Forelimb muscle (tissue), 1 donor: Measurements from ENCODE around the gene ARHGEF25. TPM values are rescaled to one million over a fixed set of nuclear protein-coding genes. Genes with fewer than 3 reads are reported as not detected.
"Not testable (repeated sequence)": the region's sequence is repeated elsewhere in the genome, so short reads cannot be mapped to it uniquely, and the experiment has no call there.

ENCODE experiments used
- DNase-seq: peaks from one replicate; pipeline ENCODE4 v3.0.0-alpha.2; 2013; ENCODE audit warnings: low read depth
- polyA plus RNA-seq: library from polyadenylated mRNA; unstranded; fragments of 120-200 nt; gene quantifications from one replicate; pipeline ENCODE4 v1.2.1, GENCODE V29; 2013; ENCODE audit not compliant: insufficient read length

ARHGEF25 gene
- 25.4 TPM for polyA plus RNA-seq

DNA sequence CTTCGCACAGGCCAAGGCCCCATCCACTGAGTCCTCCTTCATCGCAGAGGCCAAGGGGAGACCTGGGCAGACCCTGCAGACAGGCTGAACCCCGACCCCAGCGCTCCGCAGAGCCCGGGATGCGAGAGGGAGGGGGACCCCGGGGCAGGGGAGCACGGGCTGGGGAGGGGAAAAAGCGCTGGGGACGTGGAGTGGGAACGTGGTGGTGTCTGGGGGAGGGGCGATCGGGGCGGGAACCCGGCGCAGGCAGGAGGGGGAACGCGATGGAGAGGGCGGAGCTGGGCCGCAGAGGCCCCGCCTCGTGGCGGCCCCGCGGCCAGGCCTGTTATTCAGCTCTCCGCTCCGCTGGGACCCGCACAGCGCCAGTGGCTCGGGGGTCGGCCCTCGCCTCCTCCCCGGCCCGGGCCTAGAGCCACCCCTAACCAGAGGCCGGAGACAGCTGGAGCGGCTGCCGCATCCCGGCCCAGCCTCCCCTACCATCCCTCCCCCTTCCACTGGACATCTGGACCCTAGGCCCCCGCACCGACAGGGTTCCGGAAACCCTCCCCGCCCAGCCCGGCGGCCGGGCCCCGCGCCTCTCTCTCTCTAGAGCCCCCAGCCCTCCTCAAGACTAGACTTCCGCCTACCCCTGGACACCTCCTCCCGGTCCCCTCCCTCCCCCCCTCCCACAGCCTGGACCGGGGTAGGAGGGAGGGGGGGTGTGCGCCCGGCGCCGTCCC is at the start of gene ARHGEF25:
Gene ARHGEF25, plus strand, starts transcription at position 328 of the 719 bp plus-strand sequence. CDS start 460 bp downstream, outside the sequence.
- peak; percentile 88 for DNase-seq

DNA sequence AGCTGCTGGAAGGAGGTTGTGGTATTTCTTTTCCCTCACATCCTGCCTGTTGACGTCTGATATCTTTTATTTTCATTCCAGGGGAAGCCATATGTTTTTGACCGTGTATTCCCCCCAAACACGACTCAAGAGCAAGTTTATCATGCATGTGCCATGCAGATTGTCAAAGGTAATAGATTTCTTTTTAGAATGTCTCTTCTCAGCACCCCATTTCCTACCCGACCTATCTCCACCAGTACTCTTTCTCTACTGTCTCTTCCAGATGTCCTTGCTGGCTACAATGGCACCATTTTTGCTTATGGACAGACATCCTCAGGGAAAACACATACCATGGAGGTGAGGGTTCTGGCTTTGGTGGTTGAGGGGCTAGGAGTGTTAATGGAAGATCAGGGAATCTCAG is 47.9 kb upstream of the ARHGEF25 start:
- DNase-seq: no peak

DNA sequence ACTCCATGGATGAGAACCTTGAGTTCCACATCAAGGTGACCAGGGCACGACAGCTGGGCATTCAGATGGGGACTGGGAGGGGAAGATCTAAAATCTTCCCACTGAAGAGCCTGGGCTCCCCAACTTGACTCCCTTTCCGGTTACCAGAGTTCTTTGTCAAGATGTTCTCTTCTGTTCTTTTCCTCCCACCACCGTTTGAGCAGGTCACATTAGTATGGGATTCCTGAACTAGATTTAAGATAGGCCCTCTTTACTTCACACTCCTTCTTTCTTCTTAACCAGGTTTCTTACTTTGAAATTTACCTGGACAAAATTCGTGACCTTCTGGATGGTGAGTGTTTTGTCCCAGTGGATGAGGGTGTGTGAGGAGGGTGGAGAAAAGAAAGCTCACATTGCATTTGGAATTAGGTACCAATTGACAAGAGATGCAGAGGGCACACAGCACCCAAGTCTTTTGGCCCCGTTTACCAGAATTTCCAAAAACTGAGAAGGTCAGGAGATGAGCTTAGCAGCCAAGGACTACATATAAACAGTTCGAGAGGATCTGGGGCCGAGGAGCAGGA is 47.0 kb upstream of the ARHGEF25 start:
- no peak for DNase-seq

DNA sequence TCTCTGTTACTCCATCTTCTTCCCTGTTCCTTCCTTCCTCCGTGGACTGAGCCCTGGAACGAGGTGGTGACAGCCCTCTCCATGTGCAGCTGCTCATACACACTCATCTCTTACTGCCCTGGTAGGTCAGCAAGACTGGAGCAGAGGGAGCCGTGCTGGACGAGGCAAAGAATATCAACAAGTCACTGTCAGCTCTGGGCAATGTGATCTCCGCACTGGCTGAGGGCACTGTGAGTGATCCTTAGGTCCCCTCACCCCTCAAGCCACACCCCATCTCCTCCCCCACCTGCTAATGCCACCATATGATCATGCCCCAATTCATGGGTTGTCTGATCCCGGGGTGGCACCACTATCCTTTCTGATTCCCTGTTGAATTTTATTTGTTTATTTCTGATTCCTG is 42.4 kb upstream of the ARHGEF25 start:
- no peak for DNase-seq

DNA sequence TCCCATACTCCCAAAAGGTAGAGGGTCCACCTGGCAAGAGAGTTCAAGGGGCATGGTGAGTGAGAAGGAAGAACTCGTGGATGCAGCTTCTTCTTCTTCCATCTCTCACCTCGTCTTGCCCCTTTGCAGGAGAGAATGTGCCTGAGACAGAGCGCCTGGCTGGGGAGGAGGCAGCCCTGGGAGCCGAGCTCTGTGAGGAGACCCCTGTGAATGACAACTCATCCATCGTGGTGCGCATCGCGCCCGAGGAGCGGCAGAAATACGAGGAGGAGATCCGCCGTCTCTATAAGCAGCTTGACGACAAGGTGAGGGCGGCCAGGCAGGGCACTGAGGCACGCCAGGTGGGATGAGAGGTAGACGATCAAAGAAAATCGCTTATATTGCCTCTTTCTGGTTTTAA is 41.4 kb upstream of the ARHGEF25 start:
- no peak for DNase-seq

DNA sequence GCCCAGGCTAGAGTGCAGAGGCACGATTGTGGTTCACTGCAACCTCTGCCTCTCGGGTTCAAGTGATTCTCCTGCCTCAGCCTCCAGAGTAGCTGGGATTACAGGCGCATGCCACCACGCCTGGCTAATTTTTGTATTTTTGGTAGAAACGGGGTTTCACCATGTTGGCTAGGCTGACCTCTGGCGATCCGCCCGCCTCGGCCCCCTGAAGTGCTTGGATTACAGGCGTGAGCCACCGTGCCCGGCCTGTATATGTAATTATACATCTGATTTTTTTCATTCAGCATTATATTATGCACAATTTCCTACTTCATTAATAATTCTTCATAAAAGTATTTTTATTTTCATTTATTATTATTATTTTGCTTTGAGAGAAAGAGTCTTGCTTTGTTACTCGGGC is 40.8 kb upstream of the ARHGEF25 start:
- DNase-seq: not testable (repeated sequence)

DNA sequence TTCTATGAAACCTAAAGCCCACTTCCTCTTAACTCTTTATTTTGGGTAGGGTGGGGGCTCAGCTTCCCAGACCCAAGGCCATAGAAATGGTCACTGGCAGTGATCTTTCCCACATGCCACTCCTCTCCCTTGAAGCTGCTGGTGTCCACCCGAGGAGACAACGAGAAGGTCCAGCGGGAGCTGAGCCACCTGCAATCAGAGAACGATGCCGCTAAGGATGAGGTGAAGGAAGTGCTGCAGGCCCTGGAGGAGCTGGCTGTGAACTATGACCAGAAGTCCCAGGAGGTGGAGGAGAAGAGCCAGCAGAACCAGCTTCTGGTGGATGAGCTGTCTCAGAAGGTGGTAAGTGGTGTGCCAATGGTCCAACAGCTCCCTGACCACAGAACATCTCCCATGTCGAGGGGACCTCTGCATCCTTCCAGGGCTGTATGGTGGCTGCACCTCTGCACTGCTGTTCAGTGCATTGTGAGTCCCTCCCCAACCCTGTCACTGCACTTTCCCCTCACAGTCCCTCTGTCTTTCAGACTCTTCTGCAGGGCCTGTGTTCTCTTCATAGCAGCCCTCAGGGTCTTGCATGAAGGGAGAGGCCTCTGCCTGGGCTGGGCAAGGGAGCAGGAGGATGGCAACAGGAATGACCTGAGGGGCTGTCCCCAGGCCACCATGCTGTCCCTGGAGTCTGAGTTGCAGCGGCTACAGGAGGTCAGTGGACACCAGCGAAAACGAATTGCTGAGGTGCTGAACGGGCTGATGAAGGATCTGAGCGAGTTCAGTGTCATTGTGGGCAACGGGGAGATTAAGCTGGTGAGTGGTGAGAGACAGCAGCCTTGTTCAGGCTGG is 39.1 kb upstream of the ARHGEF25 start:
- no peak for DNase-seq

DNA sequence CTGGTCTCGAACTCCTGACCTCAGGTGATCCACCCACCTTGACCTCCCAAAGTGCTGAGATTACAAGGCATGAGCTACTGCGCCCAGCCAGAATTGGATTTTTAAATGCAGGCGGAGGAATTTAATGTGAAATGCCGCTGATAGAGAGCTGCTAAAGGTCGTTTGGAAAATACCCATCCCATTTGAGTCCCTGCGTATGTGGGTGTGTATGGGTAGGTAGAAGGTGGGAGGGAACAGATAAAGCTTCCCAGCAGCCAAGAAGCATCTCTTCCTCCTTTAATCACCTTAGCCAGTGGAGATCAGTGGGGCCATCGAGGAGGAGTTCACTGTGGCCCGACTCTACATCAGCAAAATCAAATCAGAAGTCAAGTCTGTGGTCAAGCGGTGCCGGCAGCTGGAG is 36.4 kb upstream of the ARHGEF25 start:
- no peak for DNase-seq

DNA sequence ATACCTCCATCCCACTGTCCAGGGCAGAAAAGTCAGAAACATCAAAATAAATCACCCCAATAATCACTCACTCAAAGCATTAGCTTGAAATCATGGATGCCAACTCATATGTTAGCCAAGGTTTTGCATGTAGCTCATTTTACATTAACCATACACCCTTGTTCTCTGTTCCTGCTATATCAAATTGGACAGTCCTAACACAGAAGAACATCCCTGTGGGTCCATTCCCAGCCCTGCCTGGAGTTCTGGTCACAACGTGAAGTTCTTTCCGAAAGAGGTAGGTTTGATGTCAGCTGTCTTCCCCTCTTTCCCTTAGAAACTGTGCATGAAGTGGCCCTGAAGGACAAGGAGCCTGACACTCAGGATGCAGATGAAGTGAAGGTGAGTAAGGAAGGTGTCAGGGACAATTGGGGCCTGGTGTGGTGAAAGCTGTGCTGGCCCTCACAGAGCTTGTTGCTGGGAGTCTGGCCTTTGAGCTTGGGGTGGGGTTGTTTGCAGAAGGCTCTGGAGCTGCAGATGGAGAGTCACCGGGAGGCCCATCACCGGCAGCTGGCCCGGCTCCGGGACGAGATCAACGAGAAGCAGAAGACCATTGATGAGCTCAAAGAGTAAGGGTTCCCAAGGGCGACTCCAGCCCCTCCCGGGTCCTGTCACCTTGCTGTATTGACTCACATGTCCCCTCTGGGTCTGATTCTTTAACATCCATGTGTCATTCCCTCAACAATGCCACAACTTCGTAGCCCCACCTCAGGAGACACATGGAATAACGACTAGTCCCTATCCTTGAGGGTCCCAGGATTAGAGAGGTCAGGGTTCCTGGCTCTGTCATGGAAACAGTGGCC is 35.2 kb upstream of the ARHGEF25 start:
- DNase-seq: no peak

DNA sequence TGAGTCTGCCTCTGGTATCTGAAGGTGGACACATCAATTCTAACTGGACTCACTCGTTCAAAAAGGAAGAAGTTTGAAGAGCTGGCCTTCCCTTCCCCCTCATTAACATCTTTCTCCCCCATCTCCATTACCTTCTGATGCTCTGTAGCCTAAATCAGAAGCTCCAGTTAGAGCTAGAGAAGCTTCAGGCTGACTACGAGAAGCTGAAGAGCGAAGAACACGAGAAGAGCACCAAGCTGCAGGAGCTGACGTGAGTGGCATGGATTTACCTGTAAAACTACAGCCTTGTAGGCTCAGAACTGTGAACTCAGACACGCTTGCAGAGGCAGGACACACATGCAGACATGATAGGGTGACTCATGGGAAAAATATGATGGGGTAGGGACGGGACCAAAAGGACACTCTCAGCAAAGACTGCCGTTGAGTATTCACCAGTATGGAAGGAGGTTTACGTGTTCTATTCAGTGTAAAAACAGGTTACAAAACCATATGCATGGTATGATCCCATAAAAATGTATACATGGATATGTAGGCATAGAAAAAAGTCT is 34.5 kb upstream of the ARHGEF25 start:
- DNase-seq: no peak

DNA sequence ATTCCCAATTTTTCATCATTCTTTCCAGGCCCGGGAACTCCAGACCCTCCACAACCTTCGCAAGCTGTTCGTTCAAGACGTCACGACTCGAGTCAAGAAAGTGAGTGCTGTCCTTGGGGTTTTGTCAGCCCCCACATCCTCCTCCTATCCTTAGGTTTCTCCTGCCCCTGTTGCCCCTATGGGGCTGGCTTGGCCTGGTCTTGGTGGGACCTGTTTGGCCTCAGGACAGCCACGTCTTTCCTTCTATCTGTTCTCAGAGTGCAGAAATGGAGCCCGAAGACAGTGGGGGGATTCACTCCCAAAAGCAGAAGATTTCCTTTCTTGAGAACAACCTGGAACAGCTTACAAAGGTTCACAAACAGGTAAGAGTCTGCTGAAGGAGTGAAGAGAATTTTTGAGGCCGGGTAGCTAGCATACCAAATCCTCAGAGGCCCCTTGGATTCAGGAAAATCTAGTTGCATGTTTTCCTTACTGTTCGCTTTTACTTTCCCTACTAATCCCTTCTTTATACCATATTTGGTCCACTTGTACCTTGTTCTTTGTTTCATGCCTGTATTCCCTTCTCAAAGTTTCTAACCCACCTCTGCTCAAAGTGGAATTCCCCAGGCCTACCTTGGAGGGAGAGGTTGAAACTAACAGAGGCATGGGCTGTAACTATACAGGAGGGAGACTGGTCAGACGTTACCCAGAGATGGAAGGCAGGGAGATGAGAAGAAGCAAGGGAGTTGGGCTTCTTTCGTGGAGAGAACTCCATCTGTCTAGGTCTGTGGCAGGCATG is 33.1 kb upstream of the ARHGEF25 start:
- DNase-seq: no peak

DNA sequence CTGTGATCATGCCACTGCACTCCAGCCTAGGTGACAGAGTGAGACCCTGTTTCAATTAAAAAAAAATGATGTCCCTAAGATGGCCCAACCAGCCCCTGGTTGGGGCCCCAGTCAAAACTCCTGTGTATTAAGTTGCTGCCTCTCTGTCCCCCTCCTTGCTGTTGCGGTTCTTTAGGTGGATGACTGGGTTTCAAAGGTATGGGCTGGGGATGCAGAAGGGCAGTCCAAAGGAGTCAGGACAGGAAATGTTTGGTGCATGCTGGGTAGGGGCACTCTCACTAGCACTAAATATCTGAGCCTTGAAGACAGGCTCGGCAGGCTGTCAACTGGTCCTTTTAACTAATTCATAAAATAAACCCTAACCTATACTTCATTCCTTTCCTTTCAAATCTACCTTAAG is 32.2 kb upstream of the ARHGEF25 start:
- no peak for DNase-seq

DNA sequence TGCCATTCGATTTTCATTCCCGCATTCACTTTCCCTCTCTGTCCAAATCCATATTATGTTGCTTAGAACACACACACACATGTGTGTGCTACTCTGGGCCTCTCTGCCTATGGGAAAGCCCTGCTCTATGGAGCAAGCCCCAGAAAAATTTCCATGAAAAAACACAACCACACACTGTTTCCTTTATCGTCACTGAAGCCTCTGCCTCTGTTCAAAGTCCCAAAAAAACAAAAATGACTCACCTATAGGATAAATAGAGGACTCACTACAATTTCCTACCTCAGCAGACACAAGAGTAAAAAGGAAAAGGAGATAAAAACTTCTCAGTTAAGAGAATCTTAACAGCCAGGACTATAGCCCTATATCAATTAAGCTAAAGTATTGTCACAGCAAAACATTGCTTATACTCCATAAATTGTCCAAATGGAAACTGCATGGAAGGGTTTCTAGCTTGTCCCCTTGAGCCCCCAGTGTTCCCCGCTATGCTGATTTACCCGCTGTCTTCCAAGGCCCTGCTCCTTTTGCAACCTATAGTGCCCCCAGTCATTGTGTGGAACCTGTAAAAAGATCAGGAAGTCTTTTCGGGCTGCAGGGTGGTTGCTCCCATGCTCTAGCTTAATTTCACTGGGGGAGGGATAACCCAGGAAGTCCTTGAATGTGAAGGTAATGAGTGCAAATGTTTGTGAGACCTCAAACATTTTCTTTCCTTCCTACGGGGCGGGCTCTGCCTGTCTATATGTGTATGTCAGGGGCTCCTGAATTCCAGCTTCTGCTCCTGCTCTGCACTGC is 31.4 kb upstream of the ARHGEF25 start:
- DNase-seq: no peak

DNA sequence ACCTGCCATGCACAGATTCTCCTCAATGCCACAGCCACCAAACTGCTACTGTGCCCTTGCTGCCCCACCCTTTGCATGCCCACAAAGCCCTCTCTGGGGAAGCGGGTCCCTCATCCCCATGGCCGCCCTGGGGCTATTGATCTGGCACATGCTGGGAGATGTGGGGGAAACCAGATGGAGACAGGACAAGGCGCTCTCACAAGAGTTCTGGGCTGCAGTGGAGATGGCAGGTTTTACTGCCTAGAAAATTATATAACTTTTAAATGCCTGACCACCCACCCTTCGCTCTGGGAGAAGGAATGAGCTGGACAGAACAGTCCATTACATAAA is 30.8 kb upstream of the ARHGEF25 start:
- no peak for DNase-seq

DNA sequence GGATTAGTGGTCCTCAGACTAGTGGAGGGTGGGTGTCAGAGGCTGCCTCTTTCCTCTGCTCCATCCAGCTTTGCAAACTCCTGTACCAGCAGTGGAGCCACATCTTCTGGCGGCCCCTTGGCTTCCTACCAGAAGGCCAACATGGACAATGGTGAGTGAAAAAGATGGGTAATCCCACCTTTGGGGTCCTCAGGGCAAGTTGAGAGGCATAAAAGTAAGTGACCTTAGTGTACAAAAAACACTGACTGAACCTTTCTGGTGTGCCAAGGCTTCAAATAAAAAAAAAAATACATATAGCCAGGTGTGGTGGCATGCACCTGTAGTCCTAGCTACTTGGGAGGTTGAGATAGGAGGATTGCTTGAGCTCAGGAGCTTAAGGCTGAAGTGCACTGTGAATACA is 29.4 kb upstream of the ARHGEF25 start:
- no peak for DNase-seq

DNA sequence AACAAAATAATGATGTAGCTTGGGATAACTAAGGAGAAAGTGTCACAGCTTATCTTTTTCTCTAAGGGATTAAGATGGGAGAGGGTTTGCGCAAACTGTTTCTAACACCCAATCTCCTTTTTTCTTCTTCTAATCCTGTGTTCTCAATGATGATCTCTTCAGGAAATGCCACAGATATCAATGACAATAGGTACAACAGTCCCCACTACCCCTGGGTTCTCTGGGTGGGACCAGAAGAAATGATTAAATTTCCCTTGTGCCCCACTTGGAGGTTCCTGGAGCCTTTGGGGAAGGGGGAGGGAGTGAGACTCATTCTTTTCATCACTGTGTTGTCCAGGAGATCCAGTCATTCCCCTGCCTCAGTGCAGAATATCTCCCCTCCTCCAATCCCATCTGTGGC is 28.8 kb upstream of the ARHGEF25 start:
- no peak for DNase-seq

DNA sequence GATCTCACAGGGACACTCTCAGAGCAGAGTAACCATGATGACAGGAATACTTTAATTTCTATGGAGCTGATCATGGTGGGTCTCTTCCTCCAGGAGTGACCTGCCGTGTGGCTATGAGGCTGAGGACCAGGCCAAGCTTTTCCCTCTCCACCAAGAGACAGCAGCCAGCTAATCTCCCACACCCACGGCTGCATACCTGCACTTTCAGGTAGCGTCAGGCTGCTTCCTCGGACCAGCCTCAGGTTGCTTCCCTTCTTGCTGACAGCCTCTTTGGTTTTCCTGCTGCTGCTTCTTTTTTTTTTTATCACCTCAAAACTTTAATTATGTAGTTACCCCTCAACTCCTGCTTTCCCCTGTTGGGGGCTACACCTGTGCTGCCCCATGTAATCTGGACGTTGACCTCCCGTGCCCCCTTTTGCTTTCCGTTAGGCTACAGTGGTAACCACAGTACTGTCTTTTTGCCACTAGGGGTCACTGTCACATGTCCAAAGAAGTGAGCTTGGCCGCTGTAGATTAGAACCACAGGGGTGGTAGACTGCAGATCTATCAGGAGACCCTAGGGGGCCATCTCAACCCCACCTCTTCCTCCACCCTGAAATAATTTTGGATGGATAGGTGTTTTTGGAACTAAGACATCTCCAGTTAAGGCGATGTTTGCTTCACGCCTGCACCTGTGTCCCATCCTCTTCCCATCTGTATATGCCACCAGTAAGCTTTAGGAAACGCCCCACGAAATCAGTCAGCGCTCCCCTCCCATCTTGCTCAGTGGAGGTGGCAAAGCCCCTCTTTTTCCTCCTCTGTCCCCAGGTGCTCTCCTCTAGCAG is 28.0 kb upstream of the ARHGEF25 start:
- no peak for DNase-seq

DNA sequence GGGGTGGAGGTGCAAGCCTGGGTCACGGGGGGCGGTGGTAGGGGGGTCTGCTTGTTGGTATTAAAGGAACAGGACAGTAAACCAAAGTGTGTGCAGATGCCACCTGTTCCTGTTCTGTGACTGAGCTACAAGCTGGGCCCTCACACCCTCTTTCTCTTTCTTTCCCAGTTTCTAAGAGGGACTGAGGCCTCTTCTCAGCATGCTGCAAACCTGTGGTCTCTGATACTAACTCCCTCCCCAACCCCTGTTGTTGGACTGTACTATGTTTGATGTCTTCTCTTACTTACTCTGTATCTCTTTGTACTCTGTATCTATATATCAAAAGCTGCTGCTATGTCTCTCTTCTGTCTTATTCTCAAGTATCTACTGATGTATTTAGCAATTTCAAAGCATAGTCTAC is 27.2 kb upstream of the ARHGEF25 start:
- DNase-seq: no peak

DNA sequence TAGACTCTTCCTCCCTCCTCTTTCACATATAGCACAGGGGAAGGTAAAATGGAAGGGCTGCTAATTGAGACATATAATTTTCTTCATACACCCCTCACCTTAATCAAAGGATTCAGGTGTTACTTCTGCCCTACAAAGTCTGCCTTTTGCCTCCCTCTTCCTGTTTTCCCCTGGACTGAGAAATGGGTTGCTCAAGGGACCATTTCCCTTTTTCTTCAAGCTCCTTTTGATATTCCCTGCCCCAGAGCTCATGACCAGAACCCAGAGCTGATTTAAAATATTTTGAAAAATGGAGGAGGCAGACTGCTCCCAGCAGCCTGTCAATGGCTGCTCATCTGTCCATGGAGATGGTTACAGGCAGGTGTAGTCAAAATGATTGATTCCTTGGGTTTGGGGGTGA is 26.5 kb upstream of the ARHGEF25 start:
- DNase-seq: no peak
